HCT116 (cell line): ENCODE measurements around the gene NFIA. TPM values are rescaled to one million over a fixed set of nuclear protein-coding genes. Genes with fewer than 3 reads are reported as not detected.

Experiments
- ATAC-seq: fragments of 200-7000 bp; cut with Tn5 transposase; 2 replicates; pipeline ENCODE4 v1.9.1; 2020; ENCODE audit warnings: mild to moderate bottlenecking, moderate library complexity
- BruUV-seq: library from RNA; stranded (reverse); fragments of 400-500 nt; replicated peaks from 2 replicates; lab custom pipeline; 2021; lab: Mats Ljungman, UMichigan
- CTCF ChIA-PET: fragments of 300-600 bp; sonication (Branson Sonifier 250); formaldehyde crosslinking; loops from one replicate; lab custom pipeline; 2021; ENCODE audit warnings: antibody characterized with exemption; lab: Charles Lee
- POLR2A ChIA-PET: fragments of 300-600, 350-600 bp; sonication (Branson Sonifier 250); formaldehyde crosslinking; loops from one replicate; lab custom pipeline; 2021; ENCODE audit warnings: antibody characterized with exemption; lab: Charles Lee
- RAD21 ChIA-PET, 2 experiments: fragments of 300-600 bp; sonication (Branson Sonifier 250); formaldehyde crosslinking; loops; one replicate each; lab custom pipeline; 2023; ENCODE audit warnings: low total read pairs in 2 of 2; ENCODE audit not compliant: uncharacterized antibody in 2 of 2, unreplicated experiment in 2 of 2, low non-redundant PET in 1 of 2; lab: Charles Lee
- DNase-seq: peaks from one replicate; pipeline ENCODE4 v3.0.0-alpha.2; 2010; ENCODE audit warnings: low read depth, low spot score
- H2AFZ ChIP-seq: fragments of 200-600 bp; shearing (Covaris generic), sonication (generic); 2 replicates; pipeline ENCODE4 v1.6.1; 2017; ENCODE audit warnings: low read depth, mixed run types, mixed read lengths, antibody characterized with exemption, low read length; ENCODE audit not compliant: poor library complexity, severe bottlenecking
- H3K27ac ChIP-seq: 2 replicates; pipeline ENCODE4 v1.5.1; 2012; ENCODE audit warnings: low read depth, low read length
- H3K27me3 ChIP-seq: fragments of 200-600 bp; sonication (generic); 2 replicates; pipeline ENCODE4 v1.6.1; 2016; ENCODE audit warnings: mixed run types, low read length, mixed read lengths; ENCODE audit not compliant: insufficient read depth
- H3K36me3 ChIP-seq, 2 experiments: fragments of 200-500 bp in 1 of 2; fragments of 200-600 bp in 1 of 2; sonication (Bioruptor generic) in 1 of 2; sonication (generic) in 1 of 2; 2 replicates each; pipeline versions ENCODE4 v1.5.1 to v1.6.1; 2014 to 2016; ENCODE audit warnings: low read length in 2 of 2, inconsistent platforms in 1 of 2, mixed read lengths in 1 of 2, mixed run types in 1 of 2; ENCODE audit not compliant: insufficient read depth in 2 of 2, control insufficient read depth in 1 of 2
- H3K4me1 ChIP-seq, 2 experiments: fragments of 200-600 bp in 1 of 2; sonication (generic) in 1 of 2; 2 replicates each; pipeline versions ENCODE4 v1.5.1 to v1.6.1; 2012 to 2017; ENCODE audit warnings: low read length in 2 of 2, inconsistent platforms in 1 of 2, mild to moderate bottlenecking in 1 of 2, mixed read lengths in 1 of 2, mixed run types in 1 of 2, moderate library complexity in 1 of 2; ENCODE audit not compliant: insufficient read depth in 2 of 2, control insufficient read depth in 1 of 2
- H3K4me2 ChIP-seq: fragments of 200-600 bp; sonication (generic); 2 replicates; pipeline ENCODE4 v1.6.1; 2017; ENCODE audit warnings: mixed run types, low read length, mixed read lengths
- H3K4me3 ChIP-seq, 2 experiments: fragments of 200-600 bp in 1 of 2; sonication (generic) in 1 of 2; replicated peaks in 1 of 2; 2 replicates each; pipeline ENCODE4 v1.5.1; 2011 to 2016; ENCODE audit warnings: low read length in 2 of 2, control low read depth in 1 of 2, low read depth in 1 of 2, mild to moderate bottlenecking in 1 of 2, mixed read lengths in 1 of 2, mixed run types in 1 of 2
- H3K79me2 ChIP-seq: fragments of 200-600 bp; sonication (generic); 2 replicates; pipeline ENCODE4 v1.6.1; 2017; ENCODE audit warnings: mild to moderate bottlenecking, mixed run types, low read length, moderate library complexity, mixed read lengths; ENCODE audit not compliant: insufficient read depth
- H3K9ac ChIP-seq: fragments of 200-600 bp; sonication (generic); 2 replicates; pipeline ENCODE4 v1.6.1; 2016; ENCODE audit warnings: low read length, mixed read lengths
- H3K9me2 ChIP-seq: fragments of 200-600 bp; sonication (generic), shearing (Covaris generic); 2 replicates; pipeline ENCODE4 v1.6.1; 2017; ENCODE audit warnings: mixed run types, mild to moderate bottlenecking, moderate library complexity; ENCODE audit not compliant: insufficient read depth
- H3K9me3 ChIP-seq, 2 experiments: fragments of 200-500 bp in 1 of 2; fragments of 200-600 bp in 1 of 2; sonication (Bioruptor generic) in 1 of 2; sonication (generic) in 1 of 2; 2 replicates each; pipeline ENCODE4 v1.6.1; 2014 to 2017; ENCODE audit warnings: low read length in 2 of 2, mixed read lengths in 2 of 2, inconsistent platforms in 1 of 2, low read depth in 1 of 2, mild to moderate bottlenecking in 1 of 2, mixed run types in 1 of 2, moderate library complexity in 1 of 2; ENCODE audit not compliant: control insufficient read depth in 1 of 2, insufficient read depth in 1 of 2
- H4K20me1 ChIP-seq: fragments of 200-600 bp; sonication (generic), shearing (Covaris generic); 2 replicates; pipeline ENCODE4 v1.6.1; 2017; ENCODE audit warnings: mixed run types, mild to moderate bottlenecking, moderate library complexity; ENCODE audit not compliant: insufficient read depth
- CBX3 ChIP-seq: IDR thresholded peaks from 2 replicates; pipeline ENCODE4 v1.6.1; 2012; ENCODE audit warnings: low read depth
- EGR1 ChIP-seq: IDR thresholded peaks from 2 replicates; pipeline ENCODE4 v1.6.1; 2012; ENCODE audit warnings: low read depth
- ELF1 ChIP-seq: IDR thresholded peaks from 2 replicates; pipeline ENCODE4 v1.6.1; 2012; ENCODE audit warnings: low read depth, borderline replicate concordance
- FOSL1 ChIP-seq: IDR thresholded peaks from 2 replicates; pipeline ENCODE4 v1.6.1; 2012; ENCODE audit warnings: low read depth
- POLR2A ChIP-seq: IDR thresholded peaks from 2 replicates; pipeline ENCODE4 v1.7.0; 2011; ENCODE audit warnings: borderline replicate concordance; ENCODE audit not compliant: insufficient read depth, insufficient read length; ENCODE audit errors: extremely low read depth
- POLR2AphosphoS5 ChIP-seq: IDR thresholded peaks from 2 replicates; pipeline ENCODE4 v1.6.1; 2011; ENCODE audit warnings: mild to moderate bottlenecking, low read depth, low read length, moderate library complexity
- RAD21 ChIP-seq: IDR thresholded peaks from 2 replicates; pipeline ENCODE4 v1.6.1; 2012; ENCODE audit warnings: low read depth, mild to moderate bottlenecking
- SIN3A ChIP-seq: IDR thresholded peaks from 2 replicates; pipeline ENCODE4 v1.6.1; 2012; ENCODE audit warnings: low read depth
- SP1 ChIP-seq: IDR thresholded peaks from 2 replicates; pipeline ENCODE4 v1.6.1; 2012; ENCODE audit warnings: low read depth
- SRF ChIP-seq: IDR thresholded peaks from 2 replicates; pipeline ENCODE4 v1.6.1; 2012; ENCODE audit warnings: low read depth
- TCF7L2 ChIP-seq: IDR thresholded peaks from 2 replicates; pipeline ENCODE4 v1.7.0; 2011; ENCODE audit warnings: borderline replicate concordance, inconsistent platforms; ENCODE audit not compliant: insufficient read depth, insufficient read length; ENCODE audit errors: extremely low read depth
- YY1 ChIP-seq: IDR thresholded peaks from 2 replicates; pipeline ENCODE4 v1.6.1; 2011; ENCODE audit warnings: low read length, low read depth, moderate library complexity, mild to moderate bottlenecking; ENCODE audit not compliant: insufficient replicate concordance; ENCODE audit errors: extremely low read depth
- ZNF274 ChIP-seq: fragments of 200-500 bp; sonication (Bioruptor generic); IDR thresholded peaks from 2 replicates; pipeline ENCODE4 v1.6.1; 2014; ENCODE audit warnings: mild to moderate bottlenecking, low read depth, low read length, inconsistent platforms
- intact Hi-C: fragments of 100-400 bp; cut with micrococcal nuclease; formaldehyde crosslinking; loops from 2 replicates; pipeline ENCODE4 v1.10.0; 2022
- total RNA-seq: library from RNA; stranded (reverse); gene quantifications from one replicate; pipeline ENCODE4 v1.2.1, GENCODE V29; 2021; ENCODE audit not compliant: unreplicated experiment
- TF ChIP-seq, protein P1 (sequence below), 3 experiments: fragments of 200-600 bp in 1 of 3; sonication (generic) in 1 of 3; IDR thresholded peaks in 2 of 3; conservative IDR thresholded peaks in 1 of 3; 2 replicates each; pipeline ENCODE4 v1.5.1; 2012 to 2017; ENCODE audit warnings: low read depth in 2 of 3, low read length in 2 of 3, antibody characterized with exemption in 1 of 3, borderline replicate concordance in 1 of 3, control low read depth in 1 of 3, mild to moderate bottlenecking in 1 of 3, mixed read lengths in 1 of 3, mixed run types in 1 of 3, moderate library complexity in 1 of 3; ENCODE audit not compliant: insufficient read depth in 1 of 3
- TF ChIP-seq, protein P2 (sequence below): IDR thresholded peaks from 2 replicates; pipeline ENCODE4 v1.6.1; 2011; ENCODE audit warnings: mild to moderate bottlenecking, low read length, moderate library complexity; ENCODE audit not compliant: insufficient replicate concordance; ENCODE audit errors: extremely low read depth
- TF ChIP-seq, protein P3 (sequence below): IDR thresholded peaks from 2 replicates; pipeline ENCODE4 v1.6.1; 2012

Gene NFIA
- total RNA-seq, 1 experiment from 2014 or later, result 17.2 TPM

DNA sequence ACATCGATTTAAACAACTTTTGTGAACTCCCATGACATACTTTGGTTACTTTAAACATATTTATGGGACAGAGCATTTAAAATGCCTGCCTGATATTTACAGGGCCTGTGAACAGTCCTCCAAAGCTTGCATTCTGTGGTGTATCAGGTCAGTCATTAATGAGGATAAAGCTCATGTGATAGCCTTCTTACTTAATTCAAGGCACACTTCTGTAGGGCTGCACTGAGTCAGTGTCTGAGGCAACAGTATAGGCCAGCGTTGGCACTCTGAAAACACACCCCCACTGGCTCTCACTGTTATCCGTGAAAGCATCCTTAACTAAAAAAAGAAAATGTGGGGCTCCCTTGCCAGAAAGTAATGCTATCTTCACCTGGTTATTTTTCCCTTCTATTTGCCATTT is 200.0 kb downstream of the NFIA start (continued):
- no peak for TF ChIP-seq CBX3
- TF ChIP-seq, protein P1, sequence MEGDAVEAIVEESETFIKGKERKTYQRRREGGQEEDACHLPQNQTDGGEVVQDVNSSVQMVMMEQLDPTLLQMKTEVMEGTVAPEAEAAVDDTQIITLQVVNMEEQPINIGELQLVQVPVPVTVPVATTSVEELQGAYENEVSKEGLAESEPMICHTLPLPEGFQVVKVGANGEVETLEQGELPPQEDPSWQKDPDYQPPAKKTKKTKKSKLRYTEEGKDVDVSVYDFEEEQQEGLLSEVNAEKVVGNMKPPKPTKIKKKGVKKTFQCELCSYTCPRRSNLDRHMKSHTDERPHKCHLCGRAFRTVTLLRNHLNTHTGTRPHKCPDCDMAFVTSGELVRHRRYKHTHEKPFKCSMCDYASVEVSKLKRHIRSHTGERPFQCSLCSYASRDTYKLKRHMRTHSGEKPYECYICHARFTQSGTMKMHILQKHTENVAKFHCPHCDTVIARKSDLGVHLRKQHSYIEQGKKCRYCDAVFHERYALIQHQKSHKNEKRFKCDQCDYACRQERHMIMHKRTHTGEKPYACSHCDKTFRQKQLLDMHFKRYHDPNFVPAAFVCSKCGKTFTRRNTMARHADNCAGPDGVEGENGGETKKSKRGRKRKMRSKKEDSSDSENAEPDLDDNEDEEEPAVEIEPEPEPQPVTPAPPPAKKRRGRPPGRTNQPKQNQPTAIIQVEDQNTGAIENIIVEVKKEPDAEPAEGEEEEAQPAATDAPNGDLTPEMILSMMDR (IDR thresholded peaks at IDR 0.05 in 2 of 3, conservative IDR thresholded peaks at IDR 0.05 in 1 of 3; ENCODE audit: borderline replicate concordance in 1 of 3, insufficient read depth in 1 of 3, low read depth in 2 of 3, low read length in 2 of 3), result no peak
- no peak for TF ChIP-seq SP1
- TF ChIP-seq, protein P2, sequence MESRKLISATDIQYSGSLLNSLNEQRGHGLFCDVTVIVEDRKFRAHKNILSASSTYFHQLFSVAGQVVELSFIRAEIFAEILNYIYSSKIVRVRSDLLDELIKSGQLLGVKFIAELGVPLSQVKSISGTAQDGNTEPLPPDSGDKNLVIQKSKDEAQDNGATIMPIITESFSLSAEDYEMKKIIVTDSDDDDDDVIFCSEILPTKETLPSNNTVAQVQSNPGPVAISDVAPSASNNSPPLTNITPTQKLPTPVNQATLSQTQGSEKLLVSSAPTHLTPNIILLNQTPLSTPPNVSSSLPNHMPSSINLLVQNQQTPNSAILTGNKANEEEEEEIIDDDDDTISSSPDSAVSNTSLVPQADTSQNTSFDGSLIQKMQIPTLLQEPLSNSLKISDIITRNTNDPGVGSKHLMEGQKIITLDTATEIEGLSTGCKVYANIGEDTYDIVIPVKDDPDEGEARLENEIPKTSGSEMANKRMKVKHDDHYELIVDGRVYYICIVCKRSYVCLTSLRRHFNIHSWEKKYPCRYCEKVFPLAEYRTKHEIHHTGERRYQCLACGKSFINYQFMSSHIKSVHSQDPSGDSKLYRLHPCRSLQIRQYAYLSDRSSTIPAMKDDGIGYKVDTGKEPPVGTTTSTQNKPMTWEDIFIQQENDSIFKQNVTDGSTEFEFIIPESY, result no peak
- no peak for TF ChIP-seq POLR2A
- no peak for TF ChIP-seq ELF1
- TF ChIP-seq, protein P3, sequence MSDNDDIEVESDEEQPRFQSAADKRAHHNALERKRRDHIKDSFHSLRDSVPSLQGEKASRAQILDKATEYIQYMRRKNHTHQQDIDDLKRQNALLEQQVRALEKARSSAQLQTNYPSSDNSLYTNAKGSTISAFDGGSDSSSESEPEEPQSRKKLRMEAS, result no peak
- no peak for TF ChIP-seq SRF
- no peak for TF ChIP-seq YY1
- TF ChIP-seq RAD21, result no peak

DNA sequence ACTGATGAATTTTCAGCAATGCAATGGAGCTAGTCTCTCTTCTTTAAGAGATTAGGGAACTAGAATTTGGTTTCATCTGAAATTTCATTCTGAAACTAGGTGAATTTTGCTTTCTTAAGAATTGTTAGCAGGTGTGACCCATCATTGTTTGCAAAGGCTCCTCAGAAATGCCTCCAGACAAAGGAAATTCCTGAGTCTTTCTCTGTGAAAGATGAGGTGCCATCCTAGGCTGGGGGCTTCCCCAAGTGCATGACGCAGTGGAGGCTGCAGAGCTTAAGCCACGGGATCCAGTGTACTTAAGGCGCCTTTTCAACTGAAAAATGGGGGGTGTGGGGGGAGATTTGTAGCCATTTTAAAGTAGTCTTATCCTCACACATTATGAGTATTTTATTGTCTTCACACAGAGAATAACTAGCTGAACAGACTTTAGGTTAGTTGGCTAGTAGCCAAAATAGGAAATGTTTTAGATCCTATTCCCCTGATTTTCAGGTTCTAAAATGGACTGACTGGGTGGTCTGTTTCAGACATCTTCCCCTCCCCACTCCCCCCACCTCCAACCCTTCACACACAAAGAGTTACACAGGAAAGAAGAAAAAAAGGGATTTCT is 202.0 kb downstream of the NFIA start:
- no peaks in the 10 kb centered on the region; the same call in 1 of the 2 replicates for H4K20me1 ChIP-seq
- no peaks in the 10 kb centered on the region for H3K27me3 ChIP-seq
- no peaks in the 10 kb centered on the region for H3K36me3 ChIP-seq
- no peak overlapping the region for H2AFZ ChIP-seq
- no TSS peak for BruUV-seq
- ATAC-seq, result no peak
- H3K9me2 ChIP-seq, result no peaks in the 10 kb centered on the region
- POLR2A ChIA-PET, result no interaction called here
- H3K9ac ChIP-seq, result no peak overlapping the region
- CTCF ChIA-PET, result no interaction called here
- H3K9me3 ChIP-seq, result no peaks in the 10 kb centered on the region
- intact Hi-C loops, result no loop called here
- H3K27ac ChIP-seq, result no peak overlapping the region
- H3K4me1 ChIP-seq, result peaks cover 0 to 19% of the 10 kb centered on the region in 2 experiments; a peak in 3 of 4 replicates
- H3K4me2 ChIP-seq, result no peak overlapping the region
- H3K4me3 ChIP-seq, result no peak overlapping the region
- DNase-seq, result no peak
- RAD21 ChIA-PET, result no interaction called here
- no peaks in the 10 kb centered on the region for H3K79me2 ChIP-seq
- TF ChIP-seq ZNF274 (no peak), ELF1 (no peak), EGR1 (no peak), RAD21 (no peak), SP1 (no peak), TCF7L2 (no peak), SIN3A (no peak), FOSL1 (no peak), POLR2AphosphoS5 (no peak)
- TF ChIP-seq, protein P3, result no peak
- TF ChIP-seq, protein P1 (IDR thresholded peaks at IDR 0.05 in 2 of 3, conservative IDR thresholded peaks at IDR 0.05 in 1 of 3; ENCODE audit: borderline replicate concordance in 1 of 3, insufficient read depth in 1 of 3, low read depth in 2 of 3, low read length in 2 of 3), result no peak
